ENCODE measurements around the gene NUP54.

The NUP54 gene

GRCh38 chr4:76148142-76148865, at the start of gene NUP54:
TSS of gene NUP54 (minus strand) at chr4:76148397. CDS start at chr4:76148374, 23 bp downstream.
- DNase-seq: peak; percentile 68

DNA sequence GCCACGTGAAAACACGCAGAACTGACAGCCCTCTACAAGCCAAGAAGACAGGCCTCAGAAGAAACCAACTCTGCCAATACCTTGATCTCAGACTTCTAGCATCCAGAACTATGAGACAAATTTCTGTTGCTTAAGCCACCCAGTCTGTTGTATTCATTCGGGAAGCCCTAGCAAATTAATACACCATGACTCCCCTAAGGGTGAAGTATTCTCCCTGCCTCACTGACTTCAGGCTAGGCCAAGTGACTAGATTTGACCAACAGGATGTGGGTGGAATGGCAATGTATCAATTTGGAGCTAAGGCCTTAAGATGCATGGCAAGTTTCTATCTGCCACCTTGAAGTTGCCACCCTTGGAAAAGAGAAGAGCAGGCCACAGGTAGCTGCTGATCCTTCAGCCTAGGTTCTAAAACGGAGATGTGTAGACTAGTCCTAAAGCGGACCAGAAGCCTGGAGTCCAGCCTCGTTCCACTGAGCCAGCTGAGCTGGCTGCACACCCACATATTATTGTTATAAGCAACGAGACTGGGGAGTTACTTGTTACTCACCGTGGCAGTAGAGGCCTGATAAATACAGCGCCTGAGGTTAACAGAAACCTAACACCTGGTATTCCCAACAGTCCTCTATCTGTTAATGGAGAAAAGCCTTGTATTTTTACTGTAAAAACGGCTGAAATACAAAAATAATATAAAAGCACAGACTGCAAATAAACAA, 49.0 kb upstream of the NUP54 start:
- DNase-seq: no peak

- DNase-seq: no peak
These were observed 48.2 kb upstream of the NUP54 start for GRCh38 chr4:76196376-76196775.

DNA sequence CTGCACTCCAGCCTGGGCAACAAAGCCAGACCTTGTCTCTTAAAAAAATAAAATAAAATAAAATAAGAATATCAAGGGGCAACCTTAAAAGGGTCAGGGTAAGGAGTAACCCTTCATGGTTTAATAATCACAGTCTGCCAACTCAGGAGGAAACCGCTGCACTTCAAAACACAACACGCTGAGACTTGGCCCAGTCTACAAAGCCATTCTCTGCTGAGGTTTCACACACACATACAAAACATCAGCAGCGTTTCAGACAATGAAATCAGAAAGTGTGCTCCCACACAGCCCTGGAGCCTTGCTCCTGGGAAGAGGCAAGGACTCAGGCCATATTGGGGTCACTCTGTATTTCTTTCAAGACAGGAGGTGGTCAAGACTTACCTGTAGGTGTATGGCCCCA, 47.1 kb upstream of the NUP54 start:
- DNase-seq: no peak

GRCh38 chr4:76194325-76194724, 46.1 kb upstream of the NUP54 start:
- DNase-seq: no peak

DNA sequence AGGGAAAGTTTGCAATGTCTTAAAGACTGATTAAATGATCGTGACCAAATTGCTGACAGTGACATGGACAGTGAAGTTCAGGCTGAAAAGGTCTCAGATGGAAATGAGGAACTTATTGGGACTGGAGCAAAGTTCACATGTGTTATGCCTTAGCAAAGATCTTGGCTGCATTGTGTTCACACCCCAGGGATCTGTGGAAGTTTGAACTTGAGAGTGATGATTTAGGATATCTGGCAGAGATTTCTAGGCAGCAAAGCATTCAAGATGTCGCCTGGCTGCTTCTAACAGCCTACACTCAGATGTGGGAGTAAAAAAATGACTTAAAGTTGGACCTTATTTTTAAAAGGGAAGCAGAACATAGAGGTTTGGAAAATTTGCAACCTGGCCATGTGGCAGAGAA, 44.0 kb upstream of the NUP54 start:
- DNase-seq: no peak

GRCh38 chr4:76188557-76188956, 40.4 kb upstream of the NUP54 start:
- DNase-seq: no peak

DNA sequence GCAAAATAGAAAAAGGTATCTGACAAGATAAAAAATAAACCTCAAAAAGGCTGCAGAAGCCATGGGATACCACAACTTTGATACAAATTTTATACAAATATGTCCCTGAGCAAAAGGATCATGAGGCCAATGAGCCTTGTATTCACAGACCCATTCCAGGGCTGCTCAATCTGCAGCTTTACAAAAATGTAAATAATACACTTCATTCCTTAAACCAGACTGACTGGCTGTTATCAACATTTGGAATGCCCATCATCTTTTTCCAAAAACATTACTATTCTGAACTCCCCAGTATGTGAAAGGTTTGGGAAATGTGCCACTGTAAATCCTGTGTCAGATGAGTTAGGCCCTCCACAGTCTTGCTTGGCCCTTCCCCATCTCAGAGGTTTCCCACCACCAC, 40.0 kb upstream of the NUP54 start:
- no peak for DNase-seq

GRCh38 chr4:76187152-76187551, 39.0 kb upstream of the NUP54 start:
- DNase-seq: no peak

- no peak for DNase-seq
These were observed 34.3 kb upstream of the NUP54 start for GRCh38 chr4:76182463-76182862.

- no peak for DNase-seq
These were observed 31.5 kb upstream of the NUP54 start for GRCh38 chr4:76179398-76180318.

GRCh38 chr4:76178296-76178695, 30.1 kb upstream of the NUP54 start:
- no peak for DNase-seq

GRCh38 chr4:76177709-76178108, 29.5 kb upstream of the NUP54 start:
- no peak for DNase-seq

DNA sequence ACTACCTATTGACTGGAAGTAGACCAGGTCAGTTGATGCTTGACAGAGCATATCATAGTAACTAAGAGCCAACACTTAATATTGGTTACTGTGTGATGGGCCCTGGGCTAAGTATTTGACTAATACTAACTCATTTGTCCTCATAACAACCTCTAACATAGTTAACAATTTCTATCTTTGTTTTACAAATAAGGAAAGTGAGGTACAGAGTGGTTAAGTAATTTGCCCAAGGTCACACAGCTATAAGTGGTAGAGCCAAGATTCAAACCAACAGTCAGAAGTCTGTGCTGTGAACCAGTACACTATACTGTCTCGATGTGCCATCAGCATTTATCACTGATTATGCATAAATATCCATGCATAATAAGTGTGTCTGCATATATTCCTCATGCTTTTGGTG, 27.1 kb upstream of the NUP54 start:
- no peak for DNase-seq

DNA sequence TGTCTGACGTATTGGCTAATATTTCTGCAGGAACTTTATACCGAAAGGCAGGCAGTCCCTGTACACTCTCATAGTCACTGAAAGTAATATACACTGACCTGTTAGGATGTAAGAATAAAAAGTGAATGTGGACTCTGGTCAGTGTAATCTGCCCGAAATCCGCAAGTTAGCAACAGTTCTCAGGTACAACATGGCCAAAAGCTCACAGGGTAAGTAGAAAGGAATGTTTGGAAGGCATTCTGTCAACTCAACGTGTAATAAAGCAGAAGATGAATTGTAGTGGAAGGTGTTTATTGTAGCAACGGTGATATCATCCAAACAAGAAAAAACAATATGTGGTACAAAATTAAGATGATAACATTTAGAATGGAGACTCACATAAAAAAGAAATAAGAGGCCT, 26.0 kb upstream of the NUP54 start:
- DNase-seq: no peak

DNA sequence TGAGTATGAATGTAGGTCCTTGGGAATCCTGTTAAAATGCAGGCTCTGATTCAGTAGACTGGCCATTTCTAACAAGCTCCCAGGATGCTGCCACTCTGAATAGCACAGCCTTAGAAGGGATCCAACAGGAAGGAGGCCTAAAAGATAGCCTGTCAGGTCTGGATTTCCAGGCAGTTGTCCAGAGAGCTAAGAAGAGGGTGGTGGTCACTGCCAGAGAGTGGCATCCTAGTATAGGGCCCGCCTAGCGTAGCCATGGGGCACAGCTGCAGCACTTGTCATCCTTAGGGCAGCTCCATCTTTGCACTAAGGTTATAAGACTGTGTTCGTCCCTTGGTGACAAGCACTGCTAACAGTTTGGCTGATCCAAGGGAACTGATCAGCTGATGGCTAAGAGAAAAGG, 20.5 kb upstream of the NUP54 start:
- no peak for DNase-seq

DNA sequence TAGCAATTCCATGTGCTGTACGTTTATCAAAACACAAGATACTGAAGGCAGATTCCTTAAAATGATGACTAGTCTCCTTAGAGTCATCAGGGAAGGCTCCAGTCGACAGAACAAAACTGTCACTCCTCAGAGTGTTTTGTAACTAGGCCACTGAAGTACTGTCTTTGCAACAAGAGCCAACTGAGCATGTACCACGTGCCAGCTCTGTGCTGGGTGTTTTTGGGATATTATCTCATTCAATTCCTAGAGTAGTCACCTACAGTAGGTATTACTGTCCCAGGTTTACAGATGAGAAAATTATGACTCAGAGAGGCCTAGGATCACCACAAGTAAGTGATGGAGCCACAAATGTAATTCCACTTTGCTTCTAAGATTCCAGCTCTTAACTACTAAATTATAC, 18.3 kb upstream of the NUP54 start:
- no peak for DNase-seq

- DNase-seq: no peak
These were observed 12.2 kb upstream of the NUP54 start for GRCh38 chr4:76160355-76160754.

GRCh38 chr4:76156635-76157034, 8.4 kb upstream of the NUP54 start:
- no peak for DNase-seq

GRCh38 chr4:76155979-76156378, 7.8 kb upstream of the NUP54 start:
- DNase-seq: no peak

DNA sequence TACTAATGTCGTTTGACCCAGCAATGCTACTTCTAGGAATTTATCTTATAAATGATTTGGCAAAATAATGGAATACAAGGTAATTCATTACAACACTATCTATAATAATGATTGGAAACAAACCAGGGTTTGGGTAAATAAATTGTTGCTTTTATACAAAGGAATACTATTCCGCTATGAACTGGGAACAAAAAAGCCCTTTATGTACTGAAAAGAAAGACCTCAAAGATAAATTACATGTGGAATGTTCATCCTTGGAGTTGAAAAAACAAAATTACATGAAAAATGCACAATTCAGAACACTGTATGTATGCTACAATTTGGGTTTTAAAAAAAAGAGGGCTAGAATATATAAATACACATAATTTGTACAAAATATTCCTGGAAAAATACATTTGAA, 5.2 kb upstream of the NUP54 start:
- no peak for DNase-seq

GRCh38 chr4:76147454-76148141, 599 bp downstream of the NUP54 start:
- DNase-seq: no peak

- DNase-seq: no peak
These were observed 3.7 kb downstream of the NUP54 start for GRCh38 chr4:76144546-76144945.
